KMS-11 (cell line): ENCODE results near the gene FHIT.

Experiments used
- H2AFZ ChIP-seq: fragments of 200-600 bp; sonication (generic); 2 replicates; pipeline ENCODE4 v1.6.1; 2016; ENCODE audit warnings: antibody characterized with exemption, mixed run types, low read depth
- H3K27ac ChIP-seq: fragments of 200-600 bp; sonication (generic); 2 replicates; pipeline ENCODE4 v1.6.1; 2016; ENCODE audit warnings: mild to moderate bottlenecking, mixed run types
- H3K27me3 ChIP-seq: fragments of 200-600 bp; sonication (generic); 2 replicates; pipeline ENCODE4 v1.6.1; 2017; ENCODE audit warnings: mild to moderate bottlenecking, low read depth, mixed run types, moderate library complexity; ENCODE audit not compliant: insufficient read depth
- H3K36me3 ChIP-seq: fragments of 200-600 bp; sonication (generic); 2 replicates; pipeline ENCODE4 v1.6.1; 2017; ENCODE audit warnings: mild to moderate bottlenecking, mixed run types; ENCODE audit not compliant: insufficient read depth
- H3K4me1 ChIP-seq: fragments of 200-600 bp; sonication (generic); 2 replicates; pipeline ENCODE4 v1.6.1; 2016; ENCODE audit warnings: mild to moderate bottlenecking, low read depth, mixed run types; ENCODE audit not compliant: poor library complexity, severe bottlenecking
- H3K4me2 ChIP-seq: fragments of 200-600 bp; sonication (generic); 2 replicates; pipeline ENCODE4 v1.7.0; 2016; ENCODE audit warnings: mild to moderate bottlenecking, mixed run types
- H3K4me3 ChIP-seq: fragments of 200-600 bp; sonication (generic); IDR thresholded peaks from 2 replicates; pipeline ENCODE4 v1.6.1; 2017; ENCODE audit warnings: low read depth, low read length, mixed read lengths; ENCODE audit not compliant: insufficient read depth
- H3K79me2 ChIP-seq: fragments of 200-600 bp; sonication (generic); 2 replicates; pipeline ENCODE4 v1.6.1; 2016; ENCODE audit warnings: low read depth, mixed run types; ENCODE audit not compliant: insufficient read depth
- H3K9ac ChIP-seq: fragments of 200-600 bp; sonication (generic); 2 replicates; pipeline ENCODE4 v1.6.1; 2016; ENCODE audit warnings: mild to moderate bottlenecking, mixed run types
- H4K20me1 ChIP-seq: fragments of 200-600 bp; sonication (generic); 2 replicates; pipeline ENCODE4 v1.6.1; 2016; ENCODE audit warnings: mild to moderate bottlenecking, mixed run types; ENCODE audit not compliant: insufficient read depth
- TF ChIP-seq, protein P1 (sequence below): fragments of 200-600 bp; sonication (generic); conservative IDR thresholded peaks from 2 replicates; pipeline ENCODE4 v1.6.1; 2017; ENCODE audit warnings: low read depth, mild to moderate bottlenecking, antibody characterized with exemption, low read length, moderate library complexity, mixed read lengths

Gene FHIT

DNA sequence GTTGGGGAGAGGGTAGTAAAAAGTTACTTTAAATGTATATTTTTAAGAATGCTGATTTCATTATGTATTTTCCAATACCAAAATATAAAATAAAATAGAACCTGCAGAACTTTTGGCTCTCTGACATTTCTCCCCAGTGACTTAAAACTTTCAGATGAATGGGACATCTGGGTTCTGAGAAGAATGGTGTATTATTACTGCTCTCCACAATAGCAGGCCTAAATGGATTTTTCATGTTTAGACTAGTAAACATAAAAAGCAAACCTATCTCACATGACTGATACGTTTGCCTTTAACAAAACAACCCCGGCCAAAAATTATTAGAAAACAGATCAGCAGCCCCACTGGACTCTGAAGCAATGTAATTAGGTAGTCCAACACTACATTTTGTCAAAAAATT, 73.8 kb downstream of the FHIT start:
- no peak overlapping the region for H3K27ac ChIP-seq
- no peaks in the 10 kb centered on the region for H4K20me1 ChIP-seq
- no peak overlapping the region for H3K4me2 ChIP-seq
- no peak overlapping the region for H2AFZ ChIP-seq
- H3K27me3 ChIP-seq: no peaks in the 10 kb centered on the region
- H3K4me1 ChIP-seq: no peaks in the 10 kb centered on the region
- H3K36me3 ChIP-seq: no peaks in the 10 kb centered on the region
- H3K9ac ChIP-seq: no peak overlapping the region
- TF ChIP-seq, protein P1, sequence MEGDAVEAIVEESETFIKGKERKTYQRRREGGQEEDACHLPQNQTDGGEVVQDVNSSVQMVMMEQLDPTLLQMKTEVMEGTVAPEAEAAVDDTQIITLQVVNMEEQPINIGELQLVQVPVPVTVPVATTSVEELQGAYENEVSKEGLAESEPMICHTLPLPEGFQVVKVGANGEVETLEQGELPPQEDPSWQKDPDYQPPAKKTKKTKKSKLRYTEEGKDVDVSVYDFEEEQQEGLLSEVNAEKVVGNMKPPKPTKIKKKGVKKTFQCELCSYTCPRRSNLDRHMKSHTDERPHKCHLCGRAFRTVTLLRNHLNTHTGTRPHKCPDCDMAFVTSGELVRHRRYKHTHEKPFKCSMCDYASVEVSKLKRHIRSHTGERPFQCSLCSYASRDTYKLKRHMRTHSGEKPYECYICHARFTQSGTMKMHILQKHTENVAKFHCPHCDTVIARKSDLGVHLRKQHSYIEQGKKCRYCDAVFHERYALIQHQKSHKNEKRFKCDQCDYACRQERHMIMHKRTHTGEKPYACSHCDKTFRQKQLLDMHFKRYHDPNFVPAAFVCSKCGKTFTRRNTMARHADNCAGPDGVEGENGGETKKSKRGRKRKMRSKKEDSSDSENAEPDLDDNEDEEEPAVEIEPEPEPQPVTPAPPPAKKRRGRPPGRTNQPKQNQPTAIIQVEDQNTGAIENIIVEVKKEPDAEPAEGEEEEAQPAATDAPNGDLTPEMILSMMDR: no peak
- H3K4me3 ChIP-seq: no peak overlapping the region
- no peaks in the 10 kb centered on the region for H3K79me2 ChIP-seq

DNA sequence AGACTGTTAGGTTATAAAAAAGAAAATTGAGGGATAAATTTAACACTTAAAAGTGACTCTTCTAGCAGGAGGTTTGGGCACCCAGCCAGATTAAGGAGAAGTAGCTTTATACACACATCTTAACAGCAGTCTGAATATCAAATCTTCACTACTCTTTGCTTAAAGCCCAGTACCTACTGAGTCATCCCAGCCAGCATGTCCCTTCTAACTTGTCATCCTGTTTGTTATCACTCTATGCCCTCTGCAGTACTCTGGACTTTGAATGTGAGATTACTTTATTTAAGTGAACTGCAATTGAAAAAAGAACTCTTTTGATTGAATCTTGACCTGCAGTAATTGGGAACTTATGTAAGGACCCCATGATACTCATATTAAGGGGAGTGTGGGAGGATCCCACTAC, 77.6 kb downstream of the FHIT start:
- Histone ChIP-seq H3K4me3 (no peak overlapping the region), H3K27me3 (no peaks in the 10 kb centered on the region), H4K20me1 (no peaks in the 10 kb centered on the region), H3K36me3 (no peaks in the 10 kb centered on the region), H3K27ac (no peak overlapping the region), H2AFZ (no peak overlapping the region), H3K79me2 (no peaks in the 10 kb centered on the region), H3K9ac (no peak overlapping the region), H3K4me1 (no peaks in the 10 kb centered on the region), H3K4me2 (no peak overlapping the region)
- TF ChIP-seq, protein P1: no peak

DNA sequence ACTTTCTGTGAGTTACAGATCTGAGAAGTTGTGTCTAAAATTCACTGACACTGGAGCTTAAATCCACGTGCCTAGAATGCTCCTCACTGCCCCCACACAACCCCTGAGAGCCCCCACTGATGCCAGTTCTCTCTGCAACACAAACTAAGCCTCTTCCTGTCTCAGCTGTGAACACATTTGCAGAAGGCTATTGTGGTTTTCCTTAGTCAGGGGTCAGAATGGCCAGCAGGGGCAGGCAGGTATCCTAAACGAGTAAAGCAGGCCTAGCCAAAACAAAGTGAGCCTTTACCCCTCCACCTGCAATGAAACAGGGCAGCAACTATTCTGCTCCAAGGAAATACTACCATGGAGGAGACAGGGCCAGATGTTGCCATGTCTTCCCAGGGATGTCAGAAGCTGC, 78.6 kb downstream of the FHIT start:
- H3K27me3 ChIP-seq: no peaks in the 10 kb centered on the region
- H3K4me2 ChIP-seq: no peak overlapping the region
- no peak overlapping the region for H3K4me3 ChIP-seq
- no peaks in the 10 kb centered on the region for H3K79me2 ChIP-seq
- no peak overlapping the region for H2AFZ ChIP-seq
- H3K27ac ChIP-seq: no peak overlapping the region
- H4K20me1 ChIP-seq: no peaks in the 10 kb centered on the region
- no peaks in the 10 kb centered on the region for H3K4me1 ChIP-seq
- TF ChIP-seq, protein P1: no peak
- no peaks in the 10 kb centered on the region for H3K36me3 ChIP-seq
- no peak overlapping the region for H3K9ac ChIP-seq

DNA sequence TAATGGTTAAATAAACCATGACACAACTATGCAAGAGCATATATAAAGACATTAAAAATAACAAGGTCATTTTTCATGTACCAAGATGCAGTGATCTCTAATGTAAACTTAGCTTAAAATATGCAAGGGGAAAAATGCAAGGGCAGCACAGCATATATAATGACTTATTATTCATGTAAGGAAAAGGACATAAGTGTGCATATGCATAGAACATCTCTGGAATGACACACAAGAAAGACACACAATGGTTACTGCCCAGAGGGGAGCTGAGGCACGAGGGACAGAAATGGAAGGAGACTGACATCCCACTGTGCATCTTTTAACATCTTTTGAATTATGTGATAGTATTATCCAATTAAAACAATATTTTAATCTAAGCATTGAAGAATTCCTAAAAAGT, 79.0 kb downstream of the FHIT start:
- H3K9ac ChIP-seq: no peak overlapping the region
- no peaks in the 10 kb centered on the region for H4K20me1 ChIP-seq
- TF ChIP-seq, protein P1: no peak
- H2AFZ ChIP-seq: no peak overlapping the region
- no peaks in the 10 kb centered on the region for H3K27me3 ChIP-seq
- no peaks in the 10 kb centered on the region for H3K36me3 ChIP-seq
- no peak overlapping the region for H3K27ac ChIP-seq
- no peak overlapping the region for H3K4me3 ChIP-seq
- H3K79me2 ChIP-seq: no peaks in the 10 kb centered on the region
- no peaks in the 10 kb centered on the region for H3K4me1 ChIP-seq
- no peak overlapping the region for H3K4me2 ChIP-seq
